Stimulated activated naive B cell treated with anti-CD40 and anti-IgM and Interleukin-4, amounts not matched to agents 10 μg/mL and 1 μg/mL and 100 μg/mL, for 72 hours (primary cell): Measurements from ENCODE around the gene INSR.

Experiments
- ATAC-seq, 2 donors: fragments of 150-1000 bp; cut with Tn5 transposase; replicated peaks; 2 replicates each; pipeline ENCODE4 v1.10.0; 2021; ENCODE audit warnings: moderate library complexity in 1 of 2
- DNase-seq: peaks from one replicate; pipeline ENCODE4 v3.0.0; 2021
- H3K27ac Mint-ChIP-seq: one replicate; pipeline ENCODE4 v1.8.0; 2022; ENCODE audit warnings: mild to moderate bottlenecking, mixed read lengths
- H3K27me3 Mint-ChIP-seq, 2 donors: one replicate each; pipeline ENCODE4 v1.8.0; 2022; ENCODE audit warnings: mixed read lengths in 2 of 2
- H3K36me3 Mint-ChIP-seq, 2 donors: one replicate each; pipeline ENCODE4 v1.8.0; 2022; ENCODE audit warnings: mixed read lengths in 2 of 2, mild to moderate bottlenecking in 1 of 2
- H3K4me1 Mint-ChIP-seq, 2 donors: one replicate each; pipeline ENCODE4 v1.8.0; 2022; ENCODE audit warnings: mixed read lengths in 2 of 2, mild to moderate bottlenecking in 1 of 2
- H3K4me3 Mint-ChIP-seq, 2 donors: one replicate each; pipeline ENCODE4 v1.8.0; 2022; ENCODE audit warnings: mild to moderate bottlenecking in 2 of 2, mixed read lengths in 2 of 2, moderate library complexity in 1 of 2
- H3K9me3 Mint-ChIP-seq, 2 donors: one replicate each; pipeline ENCODE4 v1.8.0; 2022; ENCODE audit warnings: mixed read lengths in 2 of 2, mild to moderate bottlenecking in 1 of 2

INSR gene

DNA sequence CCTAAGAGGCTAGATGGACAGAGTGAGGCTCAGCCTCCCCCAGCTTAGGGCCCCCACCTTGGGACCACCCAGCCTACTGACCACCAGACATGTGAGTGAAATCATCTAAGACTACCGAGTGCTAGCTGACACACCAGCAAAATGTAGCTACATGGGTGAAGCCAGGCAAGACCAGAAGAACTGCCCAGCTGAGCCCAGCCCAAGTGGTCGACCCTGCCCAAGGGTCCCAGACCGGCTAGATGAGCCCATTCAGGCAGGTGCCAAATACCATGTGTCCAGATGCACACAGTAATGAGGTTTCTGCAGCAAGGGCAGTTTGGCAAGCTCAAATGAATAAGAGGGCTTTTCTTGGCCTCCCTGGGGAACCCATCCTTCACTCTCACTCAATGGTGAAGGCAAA is 168.1 kb downstream of the INSR start:
- ATAC-seq = no peak
- no peaks in the 10 kb centered on the region for H3K4me1 Mint-ChIP-seq

DNA sequence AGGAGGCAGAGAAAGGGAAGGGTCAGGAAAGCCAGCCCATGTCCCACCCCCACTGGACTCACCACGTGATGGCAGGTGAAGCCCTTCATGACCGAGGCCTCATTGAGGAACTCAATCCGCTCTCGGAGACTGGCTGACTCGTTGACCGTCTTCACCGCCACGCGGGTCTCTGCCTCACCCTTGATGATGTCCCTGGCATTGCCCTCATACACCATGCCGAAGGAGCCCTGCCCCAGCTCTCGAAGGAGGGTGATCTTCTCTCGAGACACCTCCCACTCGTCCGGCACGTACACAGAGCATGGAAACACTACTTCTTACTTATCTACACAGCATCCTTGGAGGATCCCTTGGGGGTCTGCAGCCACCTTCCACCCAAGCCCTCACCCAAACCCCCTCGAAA is 169.0 kb downstream of the INSR start:
- Mint-ChIP-seq H3K4me3 (no peak overlapping the region), H3K27me3 (no peaks in the 10 kb centered on the region), H3K4me1 (no peaks in the 10 kb centered on the region), H3K36me3 (peaks cover 27 to 41% of the 10 kb centered on the region in 2 donors), H3K27ac (no peak overlapping the region), H3K9me3 (peaks cover 8 to 10% of the 10 kb centered on the region in 2 donors)
- ATAC-seq (no peak), DNase-seq (no peak)

More for the DNA sequence above, 168.1 kb downstream of the INSR start:
- H3K27me3 Mint-ChIP-seq = no peaks in the 10 kb centered on the region
- H3K9me3 Mint-ChIP-seq = peaks cover 8 to 10% of the 10 kb centered on the region in 2 donors
- H3K27ac Mint-ChIP-seq = no peak overlapping the region
- peaks cover 32 to 40% of the 10 kb centered on the region in 2 donors for H3K36me3 Mint-ChIP-seq
- no peak overlapping the region for H3K4me3 Mint-ChIP-seq
- DNase-seq = no peak

DNA sequence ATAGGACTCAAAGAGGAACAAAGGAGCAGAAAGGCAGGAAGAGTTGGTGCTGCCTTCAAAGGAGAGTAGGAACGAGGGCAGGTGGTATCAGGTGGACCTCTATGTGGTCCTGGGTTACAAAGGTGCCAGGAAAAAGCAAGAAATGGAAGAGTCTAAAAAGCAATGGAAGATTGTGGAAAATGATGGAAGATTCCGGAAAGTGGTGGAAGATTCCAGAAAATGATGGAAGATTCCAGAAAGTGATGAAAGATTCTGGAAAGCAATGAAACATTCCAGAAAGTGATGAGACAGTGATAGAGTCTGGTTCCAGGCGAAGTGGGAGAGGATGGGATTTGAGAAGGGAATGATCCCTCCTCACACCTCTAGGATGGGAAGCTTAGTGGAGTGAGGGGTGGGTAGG is 169.4 kb downstream of the INSR start:
- no peak for ATAC-seq
- Mint-ChIP-seq H3K27ac (no peak overlapping the region), H3K27me3 (no peaks in the 10 kb centered on the region), H3K9me3 (peaks cover 8 to 10% of the 10 kb centered on the region in 2 donors), H3K36me3 (peaks cover 27 to 41% of the 10 kb centered on the region in 2 donors), H3K4me3 (no peak overlapping the region), H3K4me1 (no peaks in the 10 kb centered on the region)
- no peak for DNase-seq

GRCh38 chr19:7122701-7123100 is 171.5 kb downstream of the INSR start:
- ATAC-seq (no peak), DNase-seq (no peak)
- H3K27me3 Mint-ChIP-seq = no peaks in the 10 kb centered on the region
- no peaks in the 10 kb centered on the region for H3K4me1 Mint-ChIP-seq
- H3K9me3 Mint-ChIP-seq = peaks cover 8 to 10% of the 10 kb centered on the region in 2 donors
- no peak overlapping the region for H3K4me3 Mint-ChIP-seq
- H3K27ac Mint-ChIP-seq = no peak overlapping the region
- peaks cover 30 to 41% of the 10 kb centered on the region in 2 donors for H3K36me3 Mint-ChIP-seq

DNA sequence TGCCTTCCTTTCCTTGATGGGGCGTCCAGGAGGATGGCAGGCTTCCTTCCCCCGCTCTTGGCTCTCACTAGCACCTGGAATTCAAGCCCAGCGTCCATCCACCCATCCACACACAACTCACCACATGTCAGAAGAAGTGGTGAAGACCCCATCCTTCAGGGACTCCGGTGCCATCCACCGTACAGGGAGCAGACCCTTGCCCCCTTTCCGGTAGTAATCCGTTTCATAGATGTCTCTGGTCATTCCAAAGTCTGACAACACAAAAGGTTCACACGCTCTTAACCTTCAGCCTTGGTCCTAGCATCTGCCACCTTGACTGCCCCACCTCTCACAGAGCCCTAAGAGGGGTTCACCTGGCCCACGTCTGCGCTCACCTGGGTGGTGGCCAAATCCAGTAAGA is 173.7 kb downstream of the INSR start:
- no peak overlapping the region for H3K4me3 Mint-ChIP-seq
- no peaks in the 10 kb centered on the region for H3K27me3 Mint-ChIP-seq
- ATAC-seq = no peak
- no peak for DNase-seq
- peaks cover 17 to 27% of the 10 kb centered on the region in 2 donors for H3K36me3 Mint-ChIP-seq
- H3K4me1 Mint-ChIP-seq = no peaks in the 10 kb centered on the region
- H3K9me3 Mint-ChIP-seq = peaks cover 2 to 4% of the 10 kb centered on the region in 2 donors
- H3K27ac Mint-ChIP-seq = no peak overlapping the region

DNA sequence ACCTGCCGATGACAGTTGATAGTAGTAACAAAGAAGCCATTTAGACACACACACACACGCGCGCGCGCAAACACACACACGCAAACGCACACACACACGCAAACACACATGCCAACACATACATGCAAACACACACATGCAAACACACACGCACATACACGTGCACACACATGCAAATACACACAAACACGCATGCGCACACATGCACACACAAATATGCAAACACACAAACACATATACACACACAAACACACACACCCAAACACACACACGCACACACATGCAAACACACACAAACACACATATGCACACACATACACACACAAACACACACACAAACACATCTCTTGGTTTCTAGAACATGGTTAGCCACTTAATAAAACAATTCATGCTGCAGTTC is 174.6 kb downstream of the INSR start:
- no peaks in the 10 kb centered on the region for H3K9me3 Mint-ChIP-seq
- no peak for ATAC-seq
- H3K27ac Mint-ChIP-seq = no peak overlapping the region
- H3K4me3 Mint-ChIP-seq = no peak overlapping the region
- H3K4me1 Mint-ChIP-seq = no peaks in the 10 kb centered on the region
- peaks cover 8 to 19% of the 10 kb centered on the region in 2 donors for H3K36me3 Mint-ChIP-seq
- H3K27me3 Mint-ChIP-seq = no peaks in the 10 kb centered on the region
- no peak for DNase-seq

DNA sequence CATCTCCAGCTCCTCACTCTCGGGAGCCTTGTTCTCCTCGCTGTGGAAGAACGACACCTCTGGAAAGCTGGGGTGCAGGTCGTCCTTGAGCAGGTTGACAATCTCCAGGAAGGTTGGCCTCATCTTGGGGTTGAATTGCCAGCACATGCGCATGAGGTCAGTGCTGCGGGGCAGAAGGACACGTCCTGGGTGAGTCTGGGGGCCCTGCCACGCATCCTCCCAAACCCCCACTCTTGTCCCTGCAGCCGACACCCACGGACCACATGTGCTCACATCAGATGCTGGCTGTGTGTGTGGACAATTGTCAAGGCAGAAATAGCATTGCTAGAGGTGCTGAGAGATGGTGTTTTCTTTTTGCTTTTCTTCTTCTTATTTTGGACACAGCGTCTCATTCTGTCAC is 177.0 kb downstream of the INSR start:
- peaks cover 6 to 14% of the 10 kb centered on the region in 2 donors for H3K36me3 Mint-ChIP-seq
- ATAC-seq (no peak), DNase-seq (no peak)
- H3K4me3 Mint-ChIP-seq = no peak overlapping the region
- no peaks in the 10 kb centered on the region for H3K27me3 Mint-ChIP-seq
- no peaks in the 10 kb centered on the region for H3K4me1 Mint-ChIP-seq
- no peaks in the 10 kb centered on the region for H3K9me3 Mint-ChIP-seq
- no peak overlapping the region for H3K27ac Mint-ChIP-seq

GRCh38 chr19:7115721-7116120 is 178.5 kb downstream of the INSR start:
- H3K27ac Mint-ChIP-seq = no peak overlapping the region
- H3K27me3 Mint-ChIP-seq = no peaks in the 10 kb centered on the region
- H3K4me1 Mint-ChIP-seq = no peaks in the 10 kb centered on the region
- ATAC-seq = no peak
- H3K4me3 Mint-ChIP-seq = no peak overlapping the region
- peaks cover 3 to 10% of the 10 kb centered on the region in 2 donors for H3K36me3 Mint-ChIP-seq
- no peak for DNase-seq
- no peaks in the 10 kb centered on the region for H3K9me3 Mint-ChIP-seq

GRCh38 chr19:7113233-7113632 is 181.0 kb downstream of the INSR start:
- ATAC-seq = no peak
- H3K27ac Mint-ChIP-seq = no peak overlapping the region
- no peaks in the 10 kb centered on the region for H3K27me3 Mint-ChIP-seq

GRCh38 chr19:7112675-7113074 is 181.5 kb downstream of the INSR start:
- no peak for ATAC-seq
- Mint-ChIP-seq H3K27ac (no peak overlapping the region), H3K36me3 (peaks cover 0 to 3% of the 10 kb centered on the region in 2 donors), H3K9me3 (no peaks in the 10 kb centered on the region), H3K4me3 (no peak overlapping the region), H3K4me1 (no peaks in the 10 kb centered on the region), H3K27me3 (no peaks in the 10 kb centered on the region)
- no peak for DNase-seq

More at GRCh38 chr19:7113233-7113632, 181.0 kb downstream of the INSR start:
- H3K36me3 Mint-ChIP-seq = peaks cover 0 to 3% of the 10 kb centered on the region in 2 donors
- no peaks in the 10 kb centered on the region for H3K4me1 Mint-ChIP-seq
- DNase-seq = no peak
- H3K9me3 Mint-ChIP-seq = no peaks in the 10 kb centered on the region
- no peak overlapping the region for H3K4me3 Mint-ChIP-seq

DNA sequence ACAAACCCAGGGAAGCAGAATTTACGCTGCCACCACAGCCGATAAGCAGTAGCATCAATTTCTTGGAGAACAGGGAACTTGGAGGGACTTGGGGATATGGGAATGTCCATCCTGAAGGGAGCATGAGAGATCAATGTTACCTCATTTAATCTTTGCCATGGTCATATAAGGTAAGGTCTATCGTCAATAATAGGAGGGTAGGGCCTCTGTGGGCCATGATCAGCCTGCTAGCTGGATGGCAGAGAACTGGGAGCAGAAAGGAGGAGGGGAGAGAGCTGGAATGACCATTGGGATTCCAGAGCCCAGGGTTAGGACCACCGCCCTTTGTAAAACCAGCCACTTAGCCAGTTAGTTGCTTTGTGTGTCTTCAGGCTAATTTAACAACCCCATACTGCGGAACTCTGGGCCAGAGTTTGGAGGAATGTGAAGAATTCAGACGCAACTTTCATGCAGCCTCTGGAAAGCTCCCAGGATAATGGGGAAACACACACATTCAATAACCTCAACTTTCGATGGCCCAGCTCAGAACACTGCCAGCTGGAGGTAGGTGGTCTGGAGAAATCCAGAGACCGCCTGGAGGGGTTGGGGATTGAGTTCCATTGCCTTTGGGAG is 184.4 kb downstream of the INSR start:
- DNase-seq = no peak
- H3K4me3 Mint-ChIP-seq = no peak overlapping the region
- no peak overlapping the region for H3K27ac Mint-ChIP-seq
- H3K9me3 Mint-ChIP-seq = no peaks in the 10 kb centered on the region
- H3K4me1 Mint-ChIP-seq = no peaks in the 10 kb centered on the region
- no peaks in the 10 kb centered on the region for H3K36me3 Mint-ChIP-seq
- no peak for ATAC-seq
- no peaks in the 10 kb centered on the region for H3K27me3 Mint-ChIP-seq

GRCh38 chr19:7106711-7107657 is 187.2 kb downstream of the INSR start:
- H3K9me3 Mint-ChIP-seq = no peaks in the 10 kb centered on the region

DNA sequence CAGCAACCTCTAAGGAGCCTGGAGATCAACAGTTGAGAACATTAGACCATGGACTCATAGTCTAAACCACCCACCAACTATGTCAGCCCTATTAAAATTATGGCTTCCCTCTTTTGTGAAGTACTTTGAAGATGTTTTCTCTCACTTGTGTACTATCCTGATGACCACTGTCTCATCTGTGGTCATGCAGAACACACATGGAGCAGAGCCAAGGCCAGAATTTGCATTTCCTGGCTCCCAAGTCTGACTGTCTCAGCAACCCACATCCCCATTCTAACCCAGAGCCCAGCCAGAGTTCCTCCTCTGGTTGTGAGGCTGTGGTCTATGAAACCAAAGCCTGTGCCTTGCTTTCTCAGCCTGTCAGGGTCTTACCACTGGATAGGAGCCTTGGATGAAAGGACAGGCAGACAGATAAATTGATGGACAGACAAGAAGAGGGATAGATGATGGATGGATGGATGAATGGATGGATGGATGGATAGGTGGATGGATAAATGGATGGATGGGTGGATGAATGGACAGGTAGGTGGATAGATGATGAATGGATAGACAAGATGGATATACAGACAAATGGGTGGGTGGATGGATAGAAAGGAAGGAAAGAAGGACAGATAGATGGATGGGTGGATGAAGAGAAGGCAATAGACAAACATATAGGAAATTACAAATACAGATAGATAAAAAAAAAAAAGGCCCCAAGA is 189.3 kb downstream of the INSR start:
- Mint-ChIP-seq H3K36me3 (no peaks in the 10 kb centered on the region), H3K4me3 (no peak overlapping the region), H3K27ac (no peak overlapping the region), H3K9me3 (no peaks in the 10 kb centered on the region), H3K4me1 (peaks cover 0 to under 1% of the 10 kb centered on the region in 2 donors), H3K27me3 (no peaks in the 10 kb centered on the region)
- ATAC-seq (peak; percentile 25 to 44), DNase-seq (no peak)

More at GRCh38 chr19:7106711-7107657, 187.2 kb downstream of the INSR start:
- Mint-ChIP-seq H3K27me3 (no peaks in the 10 kb centered on the region), H3K4me1 (no peaks in the 10 kb centered on the region), H3K27ac (no peak overlapping the region), H3K36me3 (no peaks in the 10 kb centered on the region), H3K4me3 (no peak overlapping the region)
- DNase-seq (no peak), ATAC-seq (no peak)

DNA sequence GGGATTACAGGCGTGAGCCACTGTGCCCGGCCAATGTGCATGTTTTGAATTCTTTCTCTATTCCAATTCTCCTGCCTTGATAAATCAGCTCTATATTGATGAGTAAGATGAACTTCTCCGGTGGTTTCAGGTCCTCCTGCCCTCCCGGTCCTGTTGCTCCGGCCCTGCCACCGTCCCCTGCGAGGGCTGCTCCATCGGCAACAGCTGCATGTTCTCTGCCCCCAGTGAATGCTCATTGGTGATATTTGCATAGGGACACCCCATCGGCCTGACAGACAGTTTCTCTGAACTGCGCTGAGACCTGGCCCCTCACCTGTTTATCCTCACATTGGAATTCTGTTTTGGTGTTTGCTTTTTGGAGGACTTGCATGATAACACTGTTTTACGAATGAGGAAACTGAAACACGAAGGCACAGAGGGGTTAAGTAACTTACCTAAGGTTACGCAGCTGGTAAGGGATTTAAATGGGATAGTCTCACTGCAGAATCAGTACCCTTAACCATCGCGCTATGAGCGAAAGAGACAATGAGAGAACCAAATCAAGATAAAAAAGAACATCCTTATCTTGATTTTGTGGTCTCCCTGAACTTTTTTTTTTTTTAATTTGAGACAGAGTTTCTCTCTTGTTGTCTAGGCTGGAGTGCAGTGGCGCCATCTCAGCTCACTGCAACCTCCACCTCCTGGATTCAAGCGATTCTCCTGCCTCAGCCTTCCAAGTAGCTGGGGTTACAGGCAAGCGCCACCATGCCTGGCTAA is 192.5 kb downstream of the INSR start:
- Mint-ChIP-seq H3K27ac (no peak overlapping the region), H3K4me3 (no peak overlapping the region), H3K27me3 (no peaks in the 10 kb centered on the region), H3K4me1 (peaks cover 10 to 11% of the 10 kb centered on the region in 2 donors), H3K9me3 (peaks cover 7 to 10% of the 10 kb centered on the region in 2 donors), H3K36me3 (peaks cover 3 to 10% of the 10 kb centered on the region in 2 donors)
- ATAC-seq = no peak
- DNase-seq = no peak
